Nephron progenitor cell (in vitro differentiated cells): ENCODE data around the gene GFI1B.

Experiments used
- DNase-seq: peaks from one replicate; pipeline ENCODE4 v3.0.0; 2021
- H3K27ac Mint-ChIP-seq: 2 replicates; pipeline ENCODE4 v1.8.0; 2021; ENCODE audit warnings: mild to moderate bottlenecking, moderate library complexity, mixed read lengths
- H3K27me3 Mint-ChIP-seq: 2 replicates; pipeline ENCODE4 v1.8.0; 2021; ENCODE audit warnings: mild to moderate bottlenecking, low read depth, mixed read lengths; ENCODE audit not compliant: poor library complexity
- H3K36me3 Mint-ChIP-seq: 2 replicates; pipeline ENCODE4 v1.8.0; 2021; ENCODE audit warnings: low read depth, mixed read lengths
- H3K4me1 Mint-ChIP-seq: 2 replicates; pipeline ENCODE4 v1.8.0; 2021; ENCODE audit warnings: mixed read lengths
- H3K4me3 Mint-ChIP-seq: 2 replicates; pipeline ENCODE4 v1.8.0; 2021; ENCODE audit warnings: mild to moderate bottlenecking, moderate library complexity, mixed read lengths
- H3K9me3 Mint-ChIP-seq: 2 replicates; pipeline ENCODE4 v1.8.0; 2021; ENCODE audit warnings: mild to moderate bottlenecking, moderate library complexity, mixed read lengths
- TF ChIP-seq, protein P1 (sequence below): fragments of 200-600 bp; sonication (generic); IDR thresholded peaks from 2 replicates; pipeline ENCODE4 v1.5.0; 2021; ENCODE audit warnings: antibody characterized with exemption

The GFI1B gene

DNA sequence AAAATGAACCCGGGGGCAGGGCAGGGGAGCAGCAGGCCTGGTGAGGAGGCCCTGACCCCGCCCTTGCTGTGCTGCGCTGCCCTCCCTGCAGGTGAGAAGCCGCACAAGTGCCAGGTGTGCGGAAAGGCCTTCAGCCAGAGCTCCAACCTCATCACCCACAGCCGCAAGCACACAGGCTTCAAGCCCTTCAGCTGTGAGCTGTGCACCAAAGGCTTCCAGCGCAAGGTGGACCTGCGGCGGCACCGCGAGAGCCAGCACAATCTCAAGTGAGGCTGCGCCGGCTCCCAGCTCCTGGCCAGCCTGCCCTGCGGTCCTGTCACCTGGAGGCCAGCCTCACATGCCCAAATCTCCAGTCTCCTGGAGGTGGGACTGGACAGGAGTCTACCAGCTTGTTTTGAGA lies 12.3 kb downstream of the GFI1B start:
- Mint-ChIP-seq H3K4me1 (peaks cover 38% of the 10 kb centered on the region), H3K36me3 (no peaks in the 10 kb centered on the region), H3K4me3 (no peak overlapping the region), H3K9me3 (no peaks in the 10 kb centered on the region), H3K27me3 (peaks cover 20% of the 10 kb centered on the region), H3K27ac (no peak overlapping the region)
- DNase-seq = no peak
- TF ChIP-seq, protein P1, sequence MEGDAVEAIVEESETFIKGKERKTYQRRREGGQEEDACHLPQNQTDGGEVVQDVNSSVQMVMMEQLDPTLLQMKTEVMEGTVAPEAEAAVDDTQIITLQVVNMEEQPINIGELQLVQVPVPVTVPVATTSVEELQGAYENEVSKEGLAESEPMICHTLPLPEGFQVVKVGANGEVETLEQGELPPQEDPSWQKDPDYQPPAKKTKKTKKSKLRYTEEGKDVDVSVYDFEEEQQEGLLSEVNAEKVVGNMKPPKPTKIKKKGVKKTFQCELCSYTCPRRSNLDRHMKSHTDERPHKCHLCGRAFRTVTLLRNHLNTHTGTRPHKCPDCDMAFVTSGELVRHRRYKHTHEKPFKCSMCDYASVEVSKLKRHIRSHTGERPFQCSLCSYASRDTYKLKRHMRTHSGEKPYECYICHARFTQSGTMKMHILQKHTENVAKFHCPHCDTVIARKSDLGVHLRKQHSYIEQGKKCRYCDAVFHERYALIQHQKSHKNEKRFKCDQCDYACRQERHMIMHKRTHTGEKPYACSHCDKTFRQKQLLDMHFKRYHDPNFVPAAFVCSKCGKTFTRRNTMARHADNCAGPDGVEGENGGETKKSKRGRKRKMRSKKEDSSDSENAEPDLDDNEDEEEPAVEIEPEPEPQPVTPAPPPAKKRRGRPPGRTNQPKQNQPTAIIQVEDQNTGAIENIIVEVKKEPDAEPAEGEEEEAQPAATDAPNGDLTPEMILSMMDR = no peak

DNA sequence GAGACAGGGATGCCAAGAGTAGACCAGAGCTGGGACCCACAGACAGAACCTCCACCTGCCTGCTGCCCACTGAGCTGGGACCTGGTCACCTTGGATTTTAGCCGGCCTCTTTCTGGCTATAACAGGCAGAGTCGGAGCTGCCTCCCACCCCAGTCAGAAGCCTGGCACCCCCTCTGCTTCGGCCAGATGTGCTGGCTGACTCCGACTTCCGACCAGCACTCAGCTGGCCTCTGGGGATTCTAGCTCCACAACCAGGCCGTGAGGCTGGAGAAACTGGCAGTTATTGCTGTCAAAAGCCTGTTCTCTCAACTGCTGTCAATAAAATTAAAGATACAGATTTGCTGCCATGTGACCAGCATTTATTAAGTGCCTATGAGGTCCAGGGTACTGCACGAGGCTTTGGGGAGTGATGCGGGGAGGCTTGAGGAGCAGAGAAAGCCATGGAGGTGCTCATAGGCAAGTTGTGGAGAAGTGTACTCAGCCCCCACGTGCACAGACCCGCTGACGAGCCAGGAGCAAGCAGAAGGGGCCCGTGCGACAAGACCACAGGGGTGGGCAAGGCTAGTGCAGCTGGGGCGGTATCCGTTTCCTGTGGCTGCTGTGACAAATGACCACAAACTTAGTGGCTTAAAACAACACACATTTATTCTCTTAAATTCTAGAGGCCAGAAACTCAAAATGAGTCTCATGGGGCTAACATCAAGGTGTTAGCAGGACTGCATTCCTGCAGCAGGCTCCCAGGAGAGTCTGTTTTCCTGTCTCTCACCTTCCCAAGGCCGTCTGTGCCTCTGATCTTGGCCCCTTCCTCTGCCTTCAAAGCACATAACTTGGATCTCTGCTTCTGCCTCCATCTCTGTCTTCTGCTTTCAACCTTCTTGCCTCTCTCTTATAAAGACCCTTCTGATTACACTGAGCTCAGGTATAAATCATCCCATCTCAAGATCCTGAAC lies 13.1 kb downstream of the GFI1B start:
- H3K27me3 Mint-ChIP-seq = peaks cover 23% of the 10 kb centered on the region
- no peak overlapping the region for H3K27ac Mint-ChIP-seq
- no peaks in the 10 kb centered on the region for H3K36me3 Mint-ChIP-seq
- peaks cover 38% of the 10 kb centered on the region for H3K4me1 Mint-ChIP-seq
- no peaks in the 10 kb centered on the region for H3K9me3 Mint-ChIP-seq
- no peak for DNase-seq
- TF ChIP-seq, protein P1 = no peak
- H3K4me3 Mint-ChIP-seq = no peak overlapping the region

DNA sequence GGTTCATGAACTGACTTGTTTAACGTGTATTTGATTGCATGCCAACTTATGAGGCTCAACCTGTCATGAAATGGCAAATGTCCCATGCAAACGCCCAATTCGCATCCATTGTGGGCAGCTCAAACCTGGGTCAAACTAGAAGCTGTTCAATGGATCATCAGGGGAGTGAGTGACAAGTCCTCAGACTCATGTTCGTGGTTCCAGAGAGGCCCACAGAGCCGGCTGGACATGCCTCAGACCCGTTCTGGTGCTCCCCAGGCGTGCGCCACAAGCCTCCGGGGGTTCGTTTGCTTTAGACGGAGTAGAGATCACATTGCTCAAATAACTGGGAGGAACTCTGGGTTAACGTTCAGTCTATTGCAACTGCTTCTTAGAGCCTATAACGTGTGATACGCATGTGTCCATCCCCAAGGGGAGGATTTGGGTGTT lies 15.0 kb downstream of the GFI1B start:
- no peak for DNase-seq
- Mint-ChIP-seq H3K27ac (no peak overlapping the region), H3K4me3 (no peak overlapping the region), H3K9me3 (no peaks in the 10 kb centered on the region), H3K27me3 (peaks cover 8% of the 10 kb centered on the region), H3K4me1 (peaks cover 32% of the 10 kb centered on the region), H3K36me3 (no peaks in the 10 kb centered on the region)
- TF ChIP-seq, protein P1 = no peak

DNA sequence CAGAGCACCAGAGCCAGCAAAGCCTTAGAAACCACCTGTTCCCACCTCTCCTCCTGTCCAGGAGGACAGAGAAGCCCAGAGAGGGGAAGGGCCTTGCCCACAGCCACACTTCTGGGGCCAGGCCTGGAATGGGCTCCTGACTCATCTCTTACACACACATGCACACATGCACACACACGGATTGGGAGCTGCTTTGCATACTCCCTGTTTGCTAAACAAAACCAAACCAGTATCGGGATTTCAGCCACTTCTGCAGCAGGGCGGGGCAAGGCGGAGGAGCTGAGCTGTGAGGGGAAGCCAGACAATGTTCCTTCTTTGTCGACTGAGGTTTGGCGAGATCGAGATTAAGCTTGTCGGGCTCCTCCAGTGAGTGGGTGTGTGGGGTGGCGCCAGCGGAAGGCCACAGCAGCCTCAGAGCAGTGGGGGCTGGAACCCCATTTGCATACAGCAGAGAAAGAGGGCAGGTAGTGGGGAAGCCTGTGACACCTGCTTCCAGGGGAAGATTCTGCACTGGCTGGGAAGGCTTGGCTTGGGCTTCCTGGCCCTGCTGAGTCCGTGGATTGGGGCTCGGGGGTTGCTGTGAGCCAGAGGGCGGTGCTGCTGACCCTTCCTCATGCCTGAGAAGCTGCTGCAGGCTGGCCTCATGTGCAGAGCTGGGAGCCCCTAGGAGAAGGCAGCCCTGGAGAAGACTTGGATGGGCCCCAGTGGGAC lies 16.1 kb downstream of the GFI1B start:
- H3K27ac Mint-ChIP-seq = no peak overlapping the region
- DNase-seq = no peak

DNA sequence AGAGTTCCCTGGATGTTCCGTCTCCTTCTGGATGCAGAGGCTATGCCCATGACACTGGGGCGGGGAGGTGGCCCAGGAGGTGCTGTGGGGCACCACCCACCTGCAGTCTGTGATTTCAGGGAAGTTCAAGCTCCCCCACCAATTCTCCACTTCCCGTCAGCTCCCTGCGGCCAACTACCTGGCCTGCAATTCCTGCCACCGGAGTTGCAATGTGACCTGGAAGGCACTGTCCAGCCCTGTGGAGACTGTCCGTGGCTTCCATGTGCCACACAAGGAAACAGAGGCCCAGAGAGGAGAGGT lies 16.6 kb downstream of the GFI1B start:
- TF ChIP-seq, protein P1 = no peak
- Mint-ChIP-seq H3K36me3 (no peaks in the 10 kb centered on the region), H3K27ac (no peak overlapping the region), H3K9me3 (no peaks in the 10 kb centered on the region), H3K27me3 (peaks cover 13% of the 10 kb centered on the region), H3K4me1 (peaks cover 32% of the 10 kb centered on the region), H3K4me3 (no peak overlapping the region)
- no peak for DNase-seq

More for the DNA sequence above, 16.1 kb downstream of the GFI1B start:
- Mint-ChIP-seq H3K36me3 (no peaks in the 10 kb centered on the region), H3K4me3 (no peak overlapping the region), H3K4me1 (peaks cover 32% of the 10 kb centered on the region), H3K27me3 (peaks cover 11% of the 10 kb centered on the region), H3K9me3 (no peaks in the 10 kb centered on the region)
- TF ChIP-seq, protein P1 = no peak
